PC-9 (cell line): ENCODE results near the gene LRFN4. TPM values are rescaled to one million over a fixed set of nuclear protein-coding genes. Genes with fewer than 3 reads are reported as not detected.
A peak's percentile ranks its signal among the peaks of the same experiment; 100 is the strongest.

ENCODE experiments used
- BruUV-seq: library from RNA; stranded (reverse); fragments of 400-500 nt; replicated peaks from 2 replicates; lab custom pipeline; 2021; lab: Mats Ljungman, UMichigan
- CTCF ChIA-PET: fragments of 300-600 bp; sonication (Branson Sonifier 250); formaldehyde crosslinking; loops from one replicate; lab custom pipeline; 2022; ENCODE audit warnings: antibody characterized with exemption; lab: Charles Lee
- POLR2A ChIA-PET: fragments of 300-600 bp; sonication (Branson Sonifier 250); formaldehyde crosslinking; loops from one replicate; lab custom pipeline; 2022; ENCODE audit warnings: antibody characterized with exemption; ENCODE audit not compliant: unreplicated experiment; lab: Charles Lee
- DNase-seq, 2 experiments: peaks; one replicate each; pipeline versions ENCODE4 v3.0.0 to v3.0.0-alpha.2; 2015 to 2022; ENCODE audit warnings: mixed read lengths in 1 of 2
- H2AFZ ChIP-seq: fragments of 200-600 bp; sonication (generic); 2 replicates; pipeline ENCODE4 v1.8.1; 2017; ENCODE audit warnings: antibody characterized with exemption
- H3F3A ChIP-seq: fragments of 200-600 bp; sonication (generic); 2 replicates; pipeline ENCODE4 v1.8.1; 2017; ENCODE audit warnings: antibody characterized with exemption, mild to moderate bottlenecking, low read depth; ENCODE audit not compliant: insufficient read depth
- H3K27ac ChIP-seq: fragments of 200-600 bp; sonication (generic); 2 replicates; pipeline ENCODE4 v1.6.1; 2016; ENCODE audit warnings: mixed run types
- H3K27me3 ChIP-seq: fragments of 200-600 bp; sonication (generic); 2 replicates; pipeline ENCODE4 v1.6.1; 2016; ENCODE audit warnings: low read depth, mixed run types; ENCODE audit not compliant: insufficient read depth
- H3K36me3 ChIP-seq: fragments of 200-600 bp; sonication (generic); 2 replicates; pipeline ENCODE4 v1.6.1; 2016; ENCODE audit warnings: low read depth, mixed run types
- H3K4me1 ChIP-seq: fragments of 200-600 bp; sonication (generic); replicated peaks from 2 replicates; pipeline ENCODE4 v1.6.1; 2016; ENCODE audit warnings: mixed run types; ENCODE audit not compliant: insufficient read depth
- H3K4me2 ChIP-seq: fragments of 200-600 bp; sonication (generic); 2 replicates; pipeline ENCODE4 v1.6.1; 2017; ENCODE audit warnings: mixed run types
- H3K4me3 ChIP-seq: fragments of 200-600 bp; sonication (generic); 2 replicates; pipeline ENCODE4 v1.6.1; 2016; ENCODE audit warnings: mixed run types
- H3K79me2 ChIP-seq: fragments of 200-600 bp; sonication (generic); 2 replicates; pipeline ENCODE4 v1.6.1; 2017; ENCODE audit warnings: low read depth, mixed run types
- H3K9me2 ChIP-seq: fragments of 200-600 bp; sonication (generic); 2 replicates; pipeline ENCODE4 v1.8.1; 2017; ENCODE audit warnings: mild to moderate bottlenecking; ENCODE audit not compliant: insufficient read depth
- H3K9me3 ChIP-seq: fragments of 200-600 bp; sonication (generic); 2 replicates; pipeline ENCODE4 v1.8.1; 2016; ENCODE audit warnings: low read depth; ENCODE audit not compliant: insufficient read depth
- H4K20me1 ChIP-seq: fragments of 200-600 bp; sonication (generic); 2 replicates; pipeline ENCODE4 v1.8.1; 2017; ENCODE audit not compliant: insufficient read depth
- EZH2 ChIP-seq: fragments of 200-600 bp; sonication (generic); IDR thresholded peaks from 2 replicates; pipeline ENCODE4 v1.8.0; 2017; ENCODE audit warnings: antibody characterized with exemption, low read depth
- intact Hi-C: fragments of 100-400 bp; cut with micrococcal nuclease; formaldehyde crosslinking; loops from one replicate; pipeline ENCODE4 v1.10.0; 2022; ENCODE audit not compliant: unreplicated experiment
- total RNA-seq: library from RNA; stranded (reverse); gene quantifications from 2 replicates; pipeline ENCODE4 v1.2.3, GENCODE V29; 2021
- TF ChIP-seq, protein P1 (sequence below): fragments of 200-600 bp; sonication (generic); conservative IDR thresholded peaks from 2 replicates; pipeline ENCODE4 v1.6.1; 2017; ENCODE audit warnings: mixed run types, antibody characterized with exemption, mild to moderate bottlenecking, moderate library complexity

LRFN4 gene
- total RNA-seq, 1 experiment from 2014 or later, result 13.8 TPM

DNA sequence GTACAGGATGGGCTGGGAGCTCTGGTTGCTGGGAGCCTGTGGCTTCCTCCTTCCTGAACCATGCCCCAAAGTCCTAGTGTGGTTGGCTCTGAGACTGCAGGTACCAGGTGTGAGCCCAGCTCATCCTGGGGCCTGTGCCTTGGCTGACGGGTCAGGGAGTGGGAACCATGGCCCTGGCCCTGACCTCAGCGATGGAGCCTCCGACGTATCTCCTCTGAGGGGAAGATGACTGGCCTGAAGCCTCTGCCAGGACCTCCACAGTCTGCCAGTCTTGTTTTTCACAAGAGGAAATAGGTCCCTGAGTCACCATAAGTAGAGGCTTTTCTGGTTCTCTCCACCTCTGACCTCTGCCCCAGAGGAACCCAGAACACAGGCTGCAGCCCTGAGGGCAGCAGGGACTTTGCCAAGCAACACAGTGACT is 10.2 kb upstream of the LRFN4 start:
- no peak for TF ChIP-seq EZH2
- Histone ChIP-seq H3K4me3 (no peak overlapping the region), H4K20me1 (peaks cover 7% of the 10 kb centered on the region; the same call in 1 of the 2 replicates), H3K79me2 (peaks cover 46% of the 10 kb centered on the region), H2AFZ (no peak overlapping the region), H3K27me3 (no peaks in the 10 kb centered on the region), H3K27ac (peak overlapping the region; percentile 66), H3F3A (peaks cover 41% of the 10 kb centered on the region), H3K4me2 (peak overlapping the region; percentile 91), H3K36me3 (peaks cover 7% of the 10 kb centered on the region; the same call in 1 of the 2 replicates), H3K9me3 (no peaks in the 10 kb centered on the region), H3K4me1 (peaks cover 53% of the 10 kb centered on the region), H3K9me2 (no peaks in the 10 kb centered on the region)
- ChIA-PET POLR2A (no interaction called here), CTCF (interaction anchor here (0.5 to 1.0 kb wide), 2 partner anchors 9 to 14 kb away, joined by 4 to 8 read pairs; no protein-coding TSS in a partner anchor)
- DNase-seq, result peak; percentile 71 to 97
- intact Hi-C loops, result loop anchor here (2.0 to 10.0 kb wide), 3 partner anchors 176 to 528 kb away; partner anchors contain the start of genes CLCF1, RHOD and SYT12
- BruUV-seq, result no TSS peak

DNA sequence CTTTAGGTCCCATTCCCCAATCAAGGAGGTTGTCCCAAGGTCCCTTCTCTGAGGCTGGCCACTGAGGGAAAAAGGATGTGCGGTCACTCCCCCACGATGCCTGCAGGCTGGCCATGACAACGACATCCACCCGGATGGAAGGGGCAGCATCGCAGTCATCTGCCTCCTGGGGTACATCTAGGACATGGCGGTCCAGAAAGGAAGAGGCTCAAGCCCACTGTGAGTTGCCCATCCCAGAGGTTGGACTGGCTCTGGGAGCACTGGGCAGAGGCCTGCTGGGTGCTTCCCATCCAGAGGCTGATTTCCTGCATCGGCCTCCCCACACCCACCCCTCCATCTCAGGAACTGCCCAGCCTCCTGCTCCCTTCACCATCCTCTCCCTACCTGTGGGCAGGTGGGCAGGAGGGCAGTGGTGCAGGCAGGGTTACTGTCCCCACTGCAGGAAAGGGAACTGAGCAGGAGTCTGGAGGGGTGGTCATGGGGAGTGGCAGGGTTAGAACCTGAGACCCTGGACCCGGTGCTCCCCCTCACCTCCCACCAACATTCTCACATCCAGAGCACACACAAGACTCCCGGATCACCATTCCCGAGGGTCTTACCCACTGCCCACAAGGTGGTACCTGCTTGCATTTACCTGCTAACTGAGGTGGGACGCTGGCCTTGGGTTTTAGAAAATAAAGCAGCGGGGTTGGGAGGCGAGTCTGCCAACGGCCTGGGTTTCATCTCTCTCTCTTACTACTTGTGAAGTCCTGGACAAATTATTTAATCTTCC is 9.2 kb upstream of the LRFN4 start:
- no TSS peak for BruUV-seq
- Histone ChIP-seq H3K9me2 (no peaks in the 10 kb centered on the region), H3K4me3 (no peak overlapping the region), H3K36me3 (peaks cover 7% of the 10 kb centered on the region; the same call in 1 of the 2 replicates), H3F3A (peaks cover 41% of the 10 kb centered on the region), H2AFZ (no peak overlapping the region), H4K20me1 (no peaks in the 10 kb centered on the region), H3K27me3 (no peaks in the 10 kb centered on the region), H3K4me1 (peaks cover 47% of the 10 kb centered on the region), H3K4me2 (no peak overlapping the region; the same call in 1 of the 2 replicates), H3K79me2 (peaks cover 36% of the 10 kb centered on the region), H3K27ac (peak overlapping the region; percentile 66), H3K9me3 (no peaks in the 10 kb centered on the region)
- no peak for DNase-seq
- intact Hi-C loops, result loop anchor here (2.0 to 10.0 kb wide), 3 partner anchors 175 to 527 kb away; partner anchors contain the start of genes CLCF1, RHOD and SYT12
- ChIA-PET CTCF (no interaction called here), POLR2A (no interaction called here)
- TF ChIP-seq EZH2, result no peak
- TF ChIP-seq, protein P1, sequence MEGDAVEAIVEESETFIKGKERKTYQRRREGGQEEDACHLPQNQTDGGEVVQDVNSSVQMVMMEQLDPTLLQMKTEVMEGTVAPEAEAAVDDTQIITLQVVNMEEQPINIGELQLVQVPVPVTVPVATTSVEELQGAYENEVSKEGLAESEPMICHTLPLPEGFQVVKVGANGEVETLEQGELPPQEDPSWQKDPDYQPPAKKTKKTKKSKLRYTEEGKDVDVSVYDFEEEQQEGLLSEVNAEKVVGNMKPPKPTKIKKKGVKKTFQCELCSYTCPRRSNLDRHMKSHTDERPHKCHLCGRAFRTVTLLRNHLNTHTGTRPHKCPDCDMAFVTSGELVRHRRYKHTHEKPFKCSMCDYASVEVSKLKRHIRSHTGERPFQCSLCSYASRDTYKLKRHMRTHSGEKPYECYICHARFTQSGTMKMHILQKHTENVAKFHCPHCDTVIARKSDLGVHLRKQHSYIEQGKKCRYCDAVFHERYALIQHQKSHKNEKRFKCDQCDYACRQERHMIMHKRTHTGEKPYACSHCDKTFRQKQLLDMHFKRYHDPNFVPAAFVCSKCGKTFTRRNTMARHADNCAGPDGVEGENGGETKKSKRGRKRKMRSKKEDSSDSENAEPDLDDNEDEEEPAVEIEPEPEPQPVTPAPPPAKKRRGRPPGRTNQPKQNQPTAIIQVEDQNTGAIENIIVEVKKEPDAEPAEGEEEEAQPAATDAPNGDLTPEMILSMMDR, result no peak

DNA sequence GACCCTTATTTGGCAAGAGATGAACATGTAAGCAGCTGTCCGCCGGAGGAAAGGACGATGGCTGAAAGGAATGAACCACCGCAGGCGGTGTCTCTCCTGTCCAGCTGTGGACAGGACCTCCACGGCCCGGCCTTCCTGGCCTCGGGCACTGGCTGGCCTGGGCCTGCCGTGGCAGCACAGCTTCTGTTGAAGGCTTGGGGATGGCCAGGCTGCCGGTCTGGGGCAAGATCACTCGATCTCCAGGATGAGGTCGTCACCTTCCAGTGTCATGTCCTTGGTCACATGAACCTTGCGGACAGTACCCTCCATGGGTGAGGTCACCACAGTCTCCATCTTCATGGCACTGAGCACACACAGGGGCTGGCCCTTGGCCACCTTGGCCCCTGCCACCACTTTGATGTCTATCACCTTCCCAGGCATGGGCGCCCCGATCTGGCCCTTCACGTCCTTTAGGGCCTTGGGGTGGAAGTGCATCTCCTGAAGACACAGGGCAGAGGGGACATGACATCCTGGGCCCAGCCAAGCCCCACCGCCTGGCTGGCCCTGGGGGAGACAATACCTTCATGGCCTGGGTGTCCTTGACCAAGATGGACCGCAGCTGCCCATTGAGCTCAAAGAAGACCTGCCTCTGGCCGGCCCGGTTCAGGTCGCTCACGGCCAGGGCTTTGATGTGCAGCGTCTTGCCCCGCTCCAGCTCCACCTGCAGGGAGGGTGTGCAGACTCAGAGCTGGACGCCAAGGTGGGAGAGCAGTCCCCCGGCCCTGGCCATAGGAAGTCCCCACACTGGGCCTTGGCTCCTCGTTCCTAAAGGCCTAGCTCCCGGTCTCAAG is 8.0 kb upstream of the LRFN4 start:
- H3K4me2 ChIP-seq, result no peak overlapping the region
- TF ChIP-seq, protein P1, result no peak
- no peak for TF ChIP-seq EZH2
- intact Hi-C loops, result loop anchor here (10.0 kb wide), 2 partner anchors 206 to 526 kb away; partner anchors contain the start of genes CLCF1 and RHOD
- BruUV-seq, result no TSS peak
- no peak overlapping the region for H3K4me3 ChIP-seq
- no peak overlapping the region for H2AFZ ChIP-seq
- peaks cover 25% of the 10 kb centered on the region for H3K79me2 ChIP-seq
- no peak overlapping the region for H3K27ac ChIP-seq
- DNase-seq, result no peak
- CTCF ChIA-PET, result no interaction called here
- POLR2A ChIA-PET, result interaction anchor here (0.6 kb wide), 1 partner anchor 496 kb away, joined by 5 read pairs; no protein-coding TSS in a partner anchor
- no peaks in the 10 kb centered on the region for H3K27me3 ChIP-seq
- peaks cover 7% of the 10 kb centered on the region; the same call in 1 of the 2 replicates for H3K36me3 ChIP-seq
- no peaks in the 10 kb centered on the region for H4K20me1 ChIP-seq
- no peaks in the 10 kb centered on the region for H3K9me2 ChIP-seq
- peaks cover 41% of the 10 kb centered on the region for H3F3A ChIP-seq
- H3K9me3 ChIP-seq, result no peaks in the 10 kb centered on the region
- H3K4me1 ChIP-seq, result peaks cover 47% of the 10 kb centered on the region
